IgD-negative memory B cell (primary cell): Measurements from ENCODE around the gene SGF29. TPM values are rescaled to one million over a fixed set of nuclear protein-coding genes. Genes with fewer than 3 reads are reported as not detected.
"Not testable (repeated sequence)": the region's sequence is repeated elsewhere in the genome, so short reads cannot be mapped to it uniquely, and the experiment has no call there.

ENCODE experiments used
- H3K27ac Mint-ChIP-seq, 3 donors: one replicate each; pipeline ENCODE4 v1.8.0; 2020 to 2022; ENCODE audit warnings: mild to moderate bottlenecking in 3 of 3, mixed read lengths in 3 of 3, moderate library complexity in 1 of 3
- H3K27me3 Mint-ChIP-seq: one replicate; pipeline ENCODE4 v1.8.0; 2021; ENCODE audit warnings: mixed read lengths
- H3K36me3 Mint-ChIP-seq: one replicate; pipeline ENCODE4 v1.8.0; 2020; ENCODE audit warnings: mild to moderate bottlenecking, mixed read lengths
- H3K4me1 Mint-ChIP-seq, 3 donors: one replicate each; pipeline ENCODE4 v1.8.0; 2020 to 2022; ENCODE audit warnings: mixed read lengths in 3 of 3, mild to moderate bottlenecking in 1 of 3
- H3K4me3 Mint-ChIP-seq, 4 donors: one replicate each; pipeline ENCODE4 v1.8.0; 2020 to 2022; ENCODE audit warnings: mild to moderate bottlenecking in 4 of 4, mixed read lengths in 4 of 4, moderate library complexity in 3 of 4
- H3K9me3 Mint-ChIP-seq, 3 donors: one replicate each; pipeline ENCODE4 v1.8.0; 2020 to 2021; ENCODE audit warnings: mixed read lengths in 3 of 3, mild to moderate bottlenecking in 1 of 3
- polyA plus RNA-seq: library from polyadenylated mRNA; unstranded; fragments of 300-500 nt; fragmentation: Illumina TruSeq; gene quantifications from one replicate; pipeline ENCODE4 v1.2.3, GENCODE V29; 2021

SGF29 gene
- polyA plus RNA-seq, 1 donor from 2014 or later = 49.2 TPM

DNA sequence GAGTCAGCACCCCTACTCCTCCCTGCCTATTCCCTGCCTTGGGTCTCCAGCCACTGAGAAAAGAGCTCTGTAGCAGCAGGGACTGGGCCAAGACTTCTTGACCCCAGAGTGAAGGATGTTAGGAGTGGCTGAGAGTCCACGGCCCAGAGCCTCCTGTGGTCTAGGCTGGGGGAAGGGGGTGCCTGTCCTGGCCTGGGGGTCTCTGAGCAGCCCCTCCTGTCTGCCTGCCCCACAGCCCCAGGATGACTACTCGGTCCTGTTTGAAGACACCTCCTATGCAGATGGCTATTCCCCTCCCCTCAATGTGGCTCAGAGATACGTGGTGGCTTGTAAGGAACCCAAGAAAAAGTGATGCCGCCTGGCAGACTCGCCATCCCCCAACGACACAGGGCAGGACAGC is 37.6 kb downstream of the SGF29 start:
- H3K9me3 Mint-ChIP-seq = no peaks in the 10 kb centered on the region
- no peaks in the 10 kb centered on the region for H3K27me3 Mint-ChIP-seq
- H3K4me3 Mint-ChIP-seq = no peak overlapping the region
- peaks cover 0 to 4% (median 0%) of the 10 kb centered on the region in 3 donors for H3K4me1 Mint-ChIP-seq
- H3K36me3 Mint-ChIP-seq = peaks cover 8% of the 10 kb centered on the region
- no peak overlapping the region for H3K27ac Mint-ChIP-seq

DNA sequence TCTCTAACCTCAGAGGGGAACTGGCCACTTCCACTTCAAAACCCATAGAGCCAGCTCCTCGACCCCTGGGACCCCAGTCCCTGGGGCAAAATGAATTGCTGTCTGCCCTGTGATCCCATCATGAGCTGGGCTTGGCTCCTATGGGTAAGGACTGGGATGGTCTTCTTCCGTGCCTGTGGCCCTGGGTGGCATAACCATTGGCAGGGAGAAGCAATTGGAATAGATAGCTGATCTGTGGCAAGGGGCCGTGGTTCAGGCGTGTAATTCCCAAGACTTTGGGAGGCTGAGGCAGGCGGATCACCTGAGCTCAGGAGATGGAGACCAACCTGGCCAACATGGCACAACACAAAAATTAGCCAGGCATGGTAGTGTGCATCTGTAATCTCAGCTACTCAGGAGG is 38.8 kb downstream of the SGF29 start:
- no peaks in the 10 kb centered on the region for H3K9me3 Mint-ChIP-seq
- H3K36me3 Mint-ChIP-seq = peaks cover 8% of the 10 kb centered on the region
- H3K4me3 Mint-ChIP-seq = no peak overlapping the region
- no peak overlapping the region for H3K27ac Mint-ChIP-seq
- H3K27me3 Mint-ChIP-seq = no peaks in the 10 kb centered on the region
- peaks cover 0 to 2% (median 0%) of the 10 kb centered on the region in 3 donors for H3K4me1 Mint-ChIP-seq

DNA sequence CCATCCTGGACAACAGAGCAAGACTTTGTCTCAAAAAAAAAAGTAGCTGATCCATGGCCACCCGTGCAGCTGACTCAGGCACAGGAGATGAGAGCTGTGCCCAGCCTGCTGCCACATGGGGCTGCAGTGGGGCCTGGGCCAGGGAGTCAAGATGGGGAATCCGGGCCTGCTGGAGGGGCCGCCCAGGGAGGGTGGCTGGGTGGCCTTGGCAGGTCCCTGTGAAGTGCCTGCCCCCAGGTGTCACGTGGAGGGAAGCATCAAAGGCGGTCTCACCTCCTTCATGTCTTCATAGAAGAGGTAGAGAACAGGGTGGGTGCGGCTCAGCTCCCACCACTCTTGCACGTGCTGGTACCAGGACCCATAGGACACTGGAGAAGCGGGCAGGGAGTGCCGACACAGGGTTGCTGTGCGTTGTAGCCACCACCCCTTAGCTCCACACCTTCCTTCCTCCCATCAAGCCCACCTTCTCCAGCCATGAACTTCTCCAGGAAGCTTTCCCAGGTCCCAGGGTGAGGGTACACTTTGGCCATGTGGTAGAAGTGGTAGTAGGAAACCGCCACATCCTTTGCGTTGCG is 39.3 kb downstream of the SGF29 start:
- no peaks in the 10 kb centered on the region for H3K27me3 Mint-ChIP-seq
- no peak overlapping the region for H3K27ac Mint-ChIP-seq
- H3K4me3 Mint-ChIP-seq = no peak overlapping the region
- no peaks in the 10 kb centered on the region for H3K9me3 Mint-ChIP-seq
- peaks cover 0 to 2% (median 0%) of the 10 kb centered on the region in 3 donors for H3K4me1 Mint-ChIP-seq
- peaks cover 8% of the 10 kb centered on the region for H3K36me3 Mint-ChIP-seq

DNA sequence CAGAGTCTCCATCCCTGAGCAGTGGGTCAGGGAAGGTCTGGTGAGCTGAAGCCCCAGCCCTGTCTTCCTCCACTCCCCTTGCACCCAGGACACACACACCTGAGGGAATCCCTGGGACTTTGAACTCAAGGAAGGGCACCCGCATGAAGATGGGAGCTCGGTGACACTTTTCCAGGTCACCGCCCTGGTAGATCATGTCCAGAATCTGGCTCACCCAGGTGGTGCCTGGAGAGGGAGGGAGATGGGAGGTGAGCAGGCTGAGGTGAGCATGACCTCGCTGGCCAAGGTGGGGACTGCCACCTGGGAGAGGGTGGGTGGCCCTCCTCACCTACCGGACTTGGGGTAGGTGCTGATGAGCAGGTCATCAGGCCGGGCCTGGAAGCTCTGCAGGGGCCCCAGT is 41.7 kb downstream of the SGF29 start:
- peak overlapping the region in 1 of 4 donors; percentile 32 for H3K4me3 Mint-ChIP-seq
- H3K9me3 Mint-ChIP-seq, H3K4me1 Mint-ChIP-seq, H3K36me3 Mint-ChIP-seq, H3K27ac Mint-ChIP-seq, H3K27me3 Mint-ChIP-seq: not testable (repeated sequence)

DNA sequence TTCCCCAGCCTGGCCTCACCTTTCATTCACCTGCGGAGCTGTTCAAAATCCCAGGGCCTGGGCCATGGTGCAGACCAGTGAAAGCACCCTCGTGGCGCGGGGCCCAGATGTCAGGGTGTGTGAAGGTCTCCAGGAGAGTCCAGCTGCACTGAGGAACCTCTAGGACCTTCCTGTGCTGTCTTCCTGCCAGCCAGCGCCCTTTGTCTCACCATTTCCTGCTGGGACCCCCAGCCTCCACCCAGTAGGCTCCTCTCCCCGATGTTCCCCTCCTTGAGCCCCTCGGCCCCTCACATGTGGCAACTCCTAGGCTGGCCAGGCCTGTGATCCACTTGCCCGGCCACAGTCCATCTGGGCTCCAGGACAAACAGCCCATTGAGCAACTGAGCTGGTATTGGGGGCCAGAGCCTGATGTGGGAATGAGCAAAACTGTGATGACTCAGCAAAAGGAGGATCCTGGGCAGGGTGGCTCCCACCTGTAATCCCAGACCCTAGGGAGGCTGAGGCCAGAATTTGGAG is 42.5 kb downstream of the SGF29 start:
- H3K9me3 Mint-ChIP-seq = no peaks in the 10 kb centered on the region
- no peak overlapping the region for H3K27ac Mint-ChIP-seq
- no peaks in the 10 kb centered on the region for H3K27me3 Mint-ChIP-seq
- H3K4me1 Mint-ChIP-seq = peaks cover 0 to 2% (median 0%) of the 10 kb centered on the region in 3 donors
- H3K4me3 Mint-ChIP-seq = no peak overlapping the region
- H3K36me3 Mint-ChIP-seq = peaks cover 4% of the 10 kb centered on the region

DNA sequence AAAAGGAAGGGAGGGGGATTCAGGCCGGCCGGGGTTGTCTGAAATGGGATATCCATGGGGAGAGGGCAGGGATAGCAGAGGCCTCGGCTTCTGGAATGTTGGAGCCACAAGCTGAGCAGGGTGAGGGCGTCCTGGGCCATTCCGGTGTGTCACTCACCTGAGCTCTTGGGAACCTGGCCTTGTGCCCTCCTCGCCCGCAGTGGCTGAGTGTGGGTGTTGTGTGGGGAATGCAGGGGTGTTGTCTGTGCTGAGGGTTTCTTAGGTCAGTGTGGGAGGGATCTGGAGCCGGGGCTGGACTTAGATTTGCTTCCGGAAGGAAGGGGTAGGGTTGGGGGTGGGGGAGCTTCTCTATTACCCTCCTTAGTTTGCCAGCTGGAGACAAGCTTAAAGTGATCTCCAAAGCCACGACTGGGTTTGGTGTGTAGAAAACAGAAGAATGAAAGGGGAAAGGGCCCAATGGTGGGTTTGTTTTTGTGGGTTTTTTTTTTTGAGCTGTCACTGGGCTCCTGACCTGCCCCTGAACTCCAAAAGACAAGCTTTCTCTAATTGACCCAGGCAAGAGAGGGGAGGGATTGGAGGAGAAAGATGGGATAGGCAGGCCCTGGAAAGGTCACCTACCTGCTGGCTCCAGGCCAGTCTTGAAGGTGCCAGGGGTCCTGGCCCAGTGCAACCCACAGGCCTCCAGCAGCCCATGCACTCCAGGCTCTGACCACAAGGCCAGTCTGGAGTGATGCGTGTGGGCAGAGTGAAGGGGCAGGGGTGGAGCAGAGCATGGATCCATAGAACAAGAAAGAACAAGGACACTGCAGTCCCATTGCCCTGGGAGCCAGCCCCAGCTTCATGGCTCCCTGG is 43.3 kb downstream of the SGF29 start, which contains the start of gene SULT1A2:
Gene SULT1A2 (minus strand): TSS at position 211 of the 852 bp plus-strand sequence. CDS start 1,120 bp downstream, outside the sequence.
- no peak within 1 kb of the TSS for H3K4me3 Mint-ChIP-seq
- H3K9me3 Mint-ChIP-seq = no peaks in the 10 kb centered on the region
- H3K27me3 Mint-ChIP-seq = no peaks in the 10 kb centered on the region
- H3K27ac Mint-ChIP-seq = no peak within 1 kb of the TSS
- H3K4me1 Mint-ChIP-seq = peaks cover 0 to 2% (median 0%) of the 10 kb centered on the region in 3 donors
- no peaks in the 10 kb centered on the region for H3K36me3 Mint-ChIP-seq

DNA sequence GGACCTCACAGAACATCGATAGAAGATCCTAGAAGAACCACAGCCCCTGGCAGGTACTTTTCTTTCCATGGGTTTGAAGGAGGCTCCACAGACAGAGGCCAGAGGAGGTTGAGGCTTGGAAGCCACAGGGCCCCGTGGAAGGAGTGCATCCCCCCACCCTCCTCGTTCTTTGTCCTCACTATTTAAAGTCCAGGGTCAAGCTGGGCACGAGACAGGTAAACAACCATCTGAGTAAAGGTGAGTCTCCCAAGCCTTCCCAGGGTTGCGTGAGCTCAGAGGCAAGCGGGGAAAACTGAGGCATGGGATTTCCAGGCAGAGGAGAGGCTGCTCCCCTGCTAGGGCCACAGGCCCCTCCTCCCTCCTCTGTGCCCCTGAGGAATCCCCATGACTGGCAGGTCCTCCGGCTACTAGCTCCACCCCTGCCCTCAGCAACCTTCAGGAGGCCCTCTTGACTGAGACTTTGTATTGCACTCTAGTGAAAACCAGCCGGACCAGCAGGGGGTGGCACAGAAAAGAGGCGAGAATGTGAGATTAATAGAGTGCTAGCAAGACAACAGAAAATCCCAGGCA is 44.1 kb downstream of the SGF29 start:
- Mint-ChIP-seq H3K36me3 (no peaks in the 10 kb centered on the region), H3K9me3 (no peaks in the 10 kb centered on the region), H3K27me3 (no peaks in the 10 kb centered on the region), H3K27ac (no peak overlapping the region), H3K4me3 (no peak overlapping the region), H3K4me1 (peaks cover 2 to 4% (median 3%) of the 10 kb centered on the region in 3 donors)

DNA sequence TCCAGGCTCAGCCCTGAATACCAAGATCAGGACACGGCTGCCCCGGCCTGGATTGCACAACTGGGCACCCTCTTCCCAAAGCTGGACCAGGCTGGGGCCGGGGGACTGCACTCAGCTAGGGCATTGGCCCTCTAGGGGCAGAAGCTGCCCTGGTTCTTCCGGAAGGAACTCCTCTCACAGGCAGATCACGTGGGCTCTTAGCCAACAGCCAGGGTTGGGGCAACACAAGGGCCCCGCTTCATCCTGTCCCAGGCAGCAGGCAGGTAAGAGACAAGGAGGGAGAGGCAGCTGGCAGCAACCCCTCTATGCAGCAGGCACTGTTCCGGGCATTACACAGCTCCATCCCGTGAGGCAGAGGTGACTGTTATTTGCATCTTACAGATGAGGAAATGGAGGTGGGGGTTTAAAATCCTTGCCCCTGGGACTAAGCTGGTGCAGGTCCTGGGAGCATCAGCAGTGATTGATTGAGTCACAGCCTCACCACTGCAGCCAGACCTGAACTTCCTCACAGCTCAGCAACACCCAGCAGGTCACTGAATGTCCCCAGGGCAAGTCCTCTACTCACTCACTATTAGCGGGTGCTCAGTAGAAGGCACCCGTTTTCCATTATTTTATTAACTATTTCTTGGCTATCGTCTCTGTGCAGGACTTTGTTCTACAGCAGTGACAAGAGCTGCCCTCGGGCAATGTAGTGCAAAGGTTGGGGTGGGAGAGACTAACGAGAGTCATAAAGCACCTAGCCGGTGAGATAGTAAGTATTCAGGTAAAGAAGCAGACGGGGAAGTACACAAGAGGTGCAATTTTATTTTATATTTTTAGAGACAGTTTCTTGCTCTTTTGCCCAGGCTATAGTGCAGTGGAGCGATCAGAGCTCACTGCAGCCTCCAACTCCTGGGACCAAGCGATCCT is 45.9 kb downstream of the SGF29 start:
- H3K27ac Mint-ChIP-seq, H3K36me3 Mint-ChIP-seq, H3K27me3 Mint-ChIP-seq, H3K9me3 Mint-ChIP-seq, H3K4me1 Mint-ChIP-seq, H3K4me3 Mint-ChIP-seq: not testable (repeated sequence)

DNA sequence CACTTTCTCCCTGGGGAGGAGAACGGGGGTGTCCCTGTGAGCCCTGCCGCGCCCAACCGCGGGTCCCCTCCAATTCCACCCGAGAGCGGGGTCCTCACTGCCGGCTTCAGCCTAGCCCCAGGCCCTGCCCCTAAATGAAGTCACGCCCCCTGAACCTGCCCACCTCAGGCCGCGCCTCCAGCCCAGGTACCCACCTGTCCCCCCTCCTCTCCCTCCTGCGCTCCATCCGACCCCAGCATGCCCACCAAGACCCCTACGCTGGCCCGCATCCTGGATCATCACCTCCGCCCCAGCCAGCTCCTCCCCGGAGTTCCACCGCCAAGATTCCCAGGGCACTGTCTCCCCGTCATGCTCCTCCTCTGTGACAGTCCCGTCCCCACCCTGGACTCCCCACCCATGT is 47.2 kb downstream of the SGF29 start:
- H3K27me3 Mint-ChIP-seq, H3K27ac Mint-ChIP-seq, H3K4me1 Mint-ChIP-seq, H3K4me3 Mint-ChIP-seq, H3K36me3 Mint-ChIP-seq, H3K9me3 Mint-ChIP-seq: not testable (repeated sequence)

DNA sequence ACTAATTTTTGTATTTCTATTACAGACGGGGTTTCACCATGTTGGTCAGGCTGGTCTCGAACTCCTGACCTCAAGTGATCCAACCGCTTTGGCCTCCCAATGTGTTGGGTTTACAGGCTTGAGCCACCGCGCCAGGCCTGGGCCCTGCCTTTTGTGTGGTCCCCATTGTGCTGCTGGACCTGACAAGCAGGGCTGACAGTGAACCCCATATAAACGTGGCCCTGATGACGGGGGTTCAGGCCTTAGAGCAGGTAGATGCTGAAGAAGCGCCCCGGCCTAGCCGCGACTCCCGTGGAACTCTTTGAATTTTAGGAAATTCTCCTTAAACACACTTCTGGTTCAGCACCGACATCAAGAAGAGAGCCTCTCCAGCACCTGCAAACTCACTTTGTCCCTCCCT is 47.9 kb downstream of the SGF29 start:
- not testable (repeated sequence) for H3K4me1 Mint-ChIP-seq, H3K27me3 Mint-ChIP-seq, H3K27ac Mint-ChIP-seq, H3K36me3 Mint-ChIP-seq, H3K9me3 Mint-ChIP-seq
- peak overlapping the region in 1 of 4 donors; percentile 21 for H3K4me3 Mint-ChIP-seq

DNA sequence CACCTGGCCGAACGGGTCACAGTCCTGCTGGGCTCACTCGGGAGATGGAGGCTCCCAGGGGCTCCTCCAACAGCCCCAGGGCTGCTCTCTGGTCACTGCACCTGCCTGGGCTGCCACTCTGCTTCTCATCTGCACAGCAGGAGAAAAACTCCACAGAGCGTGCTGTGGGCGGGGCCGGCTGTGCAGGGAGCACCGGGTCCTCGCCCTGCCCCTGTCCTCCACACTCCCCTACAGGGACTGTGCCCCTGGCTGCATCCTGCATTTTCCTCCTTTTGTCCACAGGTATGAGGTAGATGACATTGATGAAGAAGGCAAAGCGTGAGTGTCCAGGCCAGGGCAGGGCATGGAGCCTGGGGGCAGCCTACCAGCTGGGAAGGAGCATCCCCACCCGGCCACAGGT is 48.3 kb downstream of the SGF29 start:
- H3K4me3 Mint-ChIP-seq = peak overlapping the region in 1 of 4 donors; percentile 17
- not testable (repeated sequence) for H3K27me3 Mint-ChIP-seq, H3K27ac Mint-ChIP-seq, H3K4me1 Mint-ChIP-seq, H3K36me3 Mint-ChIP-seq, H3K9me3 Mint-ChIP-seq

DNA sequence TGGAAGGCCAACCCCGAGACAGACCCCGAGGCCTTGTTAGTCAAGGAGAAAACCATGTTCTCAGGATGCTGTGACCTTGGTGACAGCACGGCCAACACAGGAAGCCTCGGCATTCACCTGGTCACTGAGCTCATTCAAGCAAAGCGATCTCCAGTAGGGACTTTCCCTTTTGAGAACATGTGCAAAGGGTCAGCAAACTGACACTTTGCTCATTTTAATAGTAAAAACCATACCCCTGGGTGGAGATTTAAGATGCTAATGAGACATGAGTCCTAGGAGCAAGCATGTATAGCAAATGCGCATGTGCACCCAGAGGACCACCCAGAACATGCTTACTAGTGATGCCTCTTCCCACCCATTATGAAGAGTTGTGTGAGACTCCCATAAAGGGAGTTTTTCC is 48.8 kb downstream of the SGF29 start:
- peak overlapping the region in 2 of 4 donors; percentile 17 to 49 for H3K4me3 Mint-ChIP-seq
- no peaks in the 10 kb centered on the region for H3K9me3 Mint-ChIP-seq
- H3K27ac Mint-ChIP-seq = no peak overlapping the region

DNA sequence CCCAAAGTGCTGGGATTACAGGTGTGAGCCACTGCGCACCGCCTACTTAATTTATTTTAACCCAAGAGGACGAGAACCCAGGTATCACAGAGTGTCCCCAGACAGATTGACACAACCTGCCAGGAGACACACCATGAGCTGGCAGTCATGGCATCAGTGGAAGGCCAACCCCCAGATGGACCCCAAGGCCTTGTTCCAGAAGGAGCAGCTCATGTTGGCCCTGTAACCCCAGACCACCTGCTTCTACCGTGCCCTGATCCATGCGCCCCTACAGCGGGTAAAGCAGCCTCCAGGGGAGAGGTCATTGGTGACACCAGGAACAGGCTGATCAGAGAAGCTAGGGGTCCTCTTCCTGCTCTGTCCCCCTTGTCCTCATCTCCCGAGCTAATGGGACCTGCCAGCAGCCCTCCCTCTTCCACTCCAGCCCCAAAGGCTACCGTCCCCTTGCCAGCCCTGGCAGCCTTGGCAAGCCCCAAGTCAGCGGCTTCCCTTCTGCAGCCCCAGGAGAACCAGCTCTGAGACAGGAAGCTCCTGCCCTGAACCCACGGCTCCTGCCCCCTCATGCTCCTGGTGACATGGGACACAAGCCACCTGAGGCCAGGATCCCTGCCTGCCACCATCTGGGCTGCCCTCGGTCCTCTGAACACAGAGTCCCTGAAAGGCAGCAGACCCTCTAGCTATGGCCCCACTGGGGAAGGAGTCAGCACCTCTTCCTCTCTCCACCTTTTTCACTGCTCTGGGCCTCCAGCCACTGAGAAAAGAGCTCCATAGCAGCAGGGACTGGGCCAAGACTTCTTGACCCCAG is 49.9 kb downstream of the SGF29 start:
- H3K4me1 Mint-ChIP-seq = peaks cover 0 to 5% (median 3%) of the 10 kb centered on the region in 3 donors

More for the DNA sequence above, 48.8 kb downstream of the SGF29 start:
- H3K4me1 Mint-ChIP-seq = peaks cover 0 to 5% (median 3%) of the 10 kb centered on the region in 3 donors
- no peaks in the 10 kb centered on the region for H3K36me3 Mint-ChIP-seq
- peaks cover 2% of the 10 kb centered on the region for H3K27me3 Mint-ChIP-seq

DNA sequence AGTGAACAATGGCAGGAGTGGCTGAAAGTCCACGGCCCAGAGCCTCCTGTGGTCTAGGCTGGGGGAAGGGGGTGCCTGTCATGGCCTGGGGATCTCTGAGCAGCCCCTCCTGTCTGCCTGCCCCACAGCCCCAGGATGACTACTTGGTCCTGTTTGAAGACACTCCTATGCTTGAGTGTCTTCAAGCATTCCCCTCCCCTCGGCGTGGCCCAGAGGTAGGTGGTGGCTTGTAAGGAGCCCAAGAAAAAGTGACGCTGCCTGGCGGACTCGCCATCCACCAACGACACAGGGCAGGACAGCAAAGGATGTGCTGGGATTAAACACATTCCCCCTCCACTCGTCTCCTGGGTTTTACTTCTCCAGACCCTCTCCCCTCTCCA is 50.5 kb downstream of the SGF29 start:
- H3K36me3 Mint-ChIP-seq = no peaks in the 10 kb centered on the region
- no peak overlapping the region for H3K4me3 Mint-ChIP-seq
- no peaks in the 10 kb centered on the region for H3K9me3 Mint-ChIP-seq
- H3K27ac Mint-ChIP-seq = no peak overlapping the region
- peaks cover 2% of the 10 kb centered on the region for H3K27me3 Mint-ChIP-seq
- H3K4me1 Mint-ChIP-seq = peaks cover 0 to 5% (median 3%) of the 10 kb centered on the region in 3 donors

More for the DNA sequence above, 49.9 kb downstream of the SGF29 start:
- H3K27me3 Mint-ChIP-seq = peaks cover 2% of the 10 kb centered on the region
- no peak overlapping the region for H3K4me3 Mint-ChIP-seq
- no peaks in the 10 kb centered on the region for H3K36me3 Mint-ChIP-seq
- no peaks in the 10 kb centered on the region for H3K9me3 Mint-ChIP-seq
- H3K27ac Mint-ChIP-seq = peak overlapping the region in 1 of 3 donors; percentile 14
